Endothelial cell of umbilical vein (primary cell): Measurements from ENCODE around the gene MTCL1.

ENCODE experiments used
- CTCF ChIP-seq, 2 donors: IDR thresholded peaks; 1 replicate in 1 of 2; 2 replicates in 1 of 2; pipeline ENCODE4 v1.5.1; 2011; ENCODE audit warnings: low read length in 2 of 2, mild to moderate bottlenecking in 2 of 2, moderate library complexity in 2 of 2, control low read depth in 1 of 2, inconsistent platforms in 1 of 2, low read depth in 1 of 2; ENCODE audit not compliant: insufficient read depth in 1 of 2; ENCODE audit errors: extremely low read depth in 1 of 2
- EZH2 ChIP-seq: IDR thresholded peaks from 2 replicates; pipeline ENCODE4 v1.6.1; 2012; ENCODE audit warnings: borderline replicate concordance, low read depth, mild to moderate bottlenecking, moderate library complexity, low read length, inconsistent platforms; ENCODE audit not compliant: severe bottlenecking
- GATA2 ChIP-seq: IDR thresholded peaks from 2 replicates; pipeline ENCODE4 v1.7.0; 2011; ENCODE audit warnings: low read depth, mild to moderate bottlenecking, moderate library complexity, mixed read lengths, low read length; ENCODE audit not compliant: insufficient read length, insufficient read depth
- JUN ChIP-seq: IDR thresholded peaks from 2 replicates; pipeline ENCODE4 v1.6.1; 2011; ENCODE audit warnings: borderline replicate concordance, low read depth; ENCODE audit not compliant: insufficient read length, insufficient read depth
- MAX ChIP-seq: IDR thresholded peaks from 2 replicates; pipeline ENCODE4 v1.6.1; 2011; ENCODE audit not compliant: insufficient read depth, insufficient read length
- POLR2A ChIP-seq: IDR thresholded peaks from 2 replicates; pipeline ENCODE4 v1.6.1; 2012; ENCODE audit warnings: low read depth, mild to moderate bottlenecking, control low read depth, low read length
- POLR2AphosphoS5 ChIP-seq: IDR thresholded peaks from 2 replicates; pipeline ENCODE4 v1.6.1; 2012; ENCODE audit warnings: low read depth, mild to moderate bottlenecking, control low read depth, low read length, moderate library complexity; ENCODE audit not compliant: insufficient read depth

GRCh38 chr18:8660316-8660715 lies 45.0 kb upstream of the MTCL1 start:
- TF ChIP-seq CTCF (IDR thresholded peaks at IDR 0.05; ENCODE audit: extremely low read depth in 1 of 2, insufficient read depth in 1 of 2, low read depth in 1 of 2, low read length in 2 of 2) (no peak), POLR2A (no peak), POLR2AphosphoS5 (no peak), JUN (no peak), EZH2 (no peak), GATA2 (no peak), MAX (no peak)
